Spinal cord (tissue), 10 donors: ENCODE data around the gene ZNF300. TPM values are rescaled to one million over a fixed set of nuclear protein-coding genes. Genes with fewer than 3 reads are reported as not detected.

Experiments
- DNase-seq, 6 donors: peaks; one replicate each; pipeline versions ENCODE4 v3.0.0 to v3.0.0-alpha.2; 2013 to 2015; ENCODE audit warnings: low spot score in 6 of 6, low read depth in 4 of 6
- H3K27ac ChIP-seq: one replicate; pipeline ENCODE4 v1.5.1; 2013; ENCODE audit warnings: low read depth, low read length, control low read depth
- H3K27me3 ChIP-seq: one replicate; pipeline ENCODE4 v1.6.1; 2013; ENCODE audit warnings: low read length; ENCODE audit not compliant: control insufficient read depth, insufficient read depth
- H3K36me3 ChIP-seq: one replicate; pipeline ENCODE4 v1.6.1; 2013; ENCODE audit warnings: low read length; ENCODE audit not compliant: control insufficient read depth, insufficient read depth
- H3K4me1 ChIP-seq: one replicate; pipeline ENCODE4 v1.6.1; 2013; ENCODE audit warnings: low read length; ENCODE audit not compliant: control insufficient read depth, insufficient read depth
- H3K4me3 ChIP-seq: one replicate; pipeline ENCODE4 v1.5.1; 2013; ENCODE audit warnings: low read depth, low read length, control low read depth
- H3K9me3 ChIP-seq: one replicate; pipeline ENCODE4 v1.6.1; 2013; ENCODE audit warnings: low read length; ENCODE audit not compliant: control insufficient read depth, insufficient read depth
- WGBS: methylation state at CpG from one replicate; pipeline ENCODE4 v1.1.5; 2013; ENCODE audit warnings: missing lambda C conversion rate; ENCODE audit not compliant: insufficient coverage; 5-methylcytosine and 5-hydroxymethylcytosine counted together
- long read RNA-seq, 4 donors: transcript quantifications; one replicate each; lab custom pipeline, GENCODE V29; 2026
- polyA plus RNA-seq, 2 donors: library from polyadenylated mRNA; unstranded; fragments of 120-200 nt; gene quantifications; one replicate each; pipeline ENCODE4 v1.2.1, GENCODE V29; 2013; ENCODE audit not compliant: insufficient read length in 2 of 2
- total RNA-seq, 2 donors: library from RNA; depleted of rRNA in 1 of 2; stranded (reverse); fragments of 120-200 nt in 1 of 2; fragments of >200 nt in 1 of 2; gene quantifications; one replicate each; pipeline versions ENCODE4 v1.2.3 to v1.2.4, GENCODE V29; 2013 to 2014
- donor health status: healthy.

ZNF300 gene
- total RNA-seq (10 to 100 TPM; 23.2 to 24.1 TPM), polyA plus RNA-seq (10 to 100 TPM; 27.0 to 36.0 TPM)
- long read RNA-seq, donor 1, full-length matches to known transcripts = 2 of 2 reads
- long read RNA-seq, donor 1, partial matches to known transcripts = 0 of 2 reads
- long read RNA-seq, donor 1, other reads (novel, unspliced or antisense) = 0 of 2 reads
- long read RNA-seq, donor 2, full-length matches to known transcripts = 2 of 2 reads
- long read RNA-seq, donor 2, partial matches to known transcripts = 0 of 2 reads
- long read RNA-seq, donor 2, other reads (novel, unspliced or antisense) = 0 of 2 reads
- long read RNA-seq, donor 3 = 0 reads
- long read RNA-seq, donor 4, full-length matches to known transcripts = 5 of 21 reads
- long read RNA-seq, donor 4, partial matches to known transcripts = 16 of 21 reads
- long read RNA-seq, donor 4, other reads (novel, unspliced or antisense) = 0 of 21 reads

DNA sequence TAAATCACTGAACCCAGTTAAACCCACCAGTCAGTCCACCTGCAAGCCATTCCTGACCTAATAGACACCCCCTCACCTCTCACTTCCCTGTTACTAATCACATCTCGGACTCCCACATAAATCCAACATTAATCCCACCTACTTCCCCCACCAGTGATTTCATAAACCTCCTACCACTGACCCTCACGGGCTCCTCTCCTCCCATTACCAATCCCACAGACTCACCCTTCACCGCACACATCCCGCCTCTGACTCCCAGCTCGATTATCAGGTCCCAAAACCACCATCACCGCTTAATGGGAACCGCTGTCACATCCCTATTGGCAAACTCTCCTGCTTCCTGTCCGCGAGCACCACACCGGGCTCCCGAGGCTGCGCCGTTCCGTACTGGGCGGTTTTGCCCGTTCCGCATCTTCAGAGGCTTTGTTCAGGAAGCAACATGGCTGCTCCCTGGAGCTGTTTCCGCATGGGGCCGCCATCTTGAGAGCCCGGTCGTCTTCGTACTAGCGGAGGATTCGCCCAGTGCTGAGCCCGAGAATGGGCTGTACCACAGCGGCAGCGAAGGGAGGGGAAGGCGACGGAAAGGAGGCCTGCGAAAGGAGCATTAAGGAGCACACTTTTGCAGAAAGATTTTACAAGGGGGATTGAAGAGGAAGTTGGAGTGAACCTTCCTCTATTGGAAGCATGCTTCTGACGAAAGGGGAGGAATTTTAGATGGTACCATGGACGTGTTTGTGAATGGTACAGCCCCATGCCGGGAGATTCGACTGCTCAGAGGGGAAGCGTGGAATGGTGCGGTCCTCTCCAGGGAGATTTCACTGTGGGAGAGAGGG is at the start of gene ZNF300:
TSS of gene ZNF300 (minus strand) at position 502 of the 833 bp plus-strand sequence. CDS start 1,825 bp downstream, outside the sequence.
- peaks cover 2% of the 10 kb centered on the region for H3K36me3 ChIP-seq
- peaks cover 26% of the 10 kb centered on the region for H3K9me3 ChIP-seq
- no peaks in the 10 kb centered on the region for H3K27me3 ChIP-seq
- peak; percentile 92 to 99 (median 96) for DNase-seq
- H3K27ac ChIP-seq = peak within 1 kb of the TSS; percentile 92
- H3K4me1 ChIP-seq = no peaks in the 10 kb centered on the region
- under 1% methylated on average over 36 of the region's 36 CpGs for WGBS
- H3K4me3 ChIP-seq = peak within 1 kb of the TSS; percentile 85

DNA sequence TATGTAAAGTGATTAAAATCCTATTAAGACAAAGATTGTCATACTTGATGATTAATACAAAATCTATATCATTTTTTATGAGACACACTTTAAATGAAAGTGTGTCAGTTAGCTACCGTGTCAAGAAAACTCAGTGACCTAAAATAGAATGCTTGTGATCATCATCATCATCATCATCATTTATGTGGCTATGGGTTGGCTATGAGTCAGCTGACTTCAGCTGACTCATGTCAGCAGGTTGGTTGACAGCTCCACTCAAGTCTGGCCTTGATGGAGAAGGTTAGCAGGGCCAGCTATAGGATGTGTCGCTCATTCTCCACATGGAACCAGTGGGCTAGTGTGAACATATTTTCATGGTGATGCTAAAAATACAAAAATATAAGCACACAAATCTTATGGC is 43.8 kb upstream of the ZNF300 start:
- H3K9me3 ChIP-seq = peaks cover 24% of the 10 kb centered on the region
- no CpG with 5 or more reads among the region's 2 CpGs for WGBS
- H3K4me3 ChIP-seq = no peak overlapping the region
- H3K36me3 ChIP-seq = no peaks in the 10 kb centered on the region
- H3K4me1 ChIP-seq = no peaks in the 10 kb centered on the region
- no peaks in the 10 kb centered on the region for H3K27me3 ChIP-seq
- no peak for DNase-seq
- no peak overlapping the region for H3K27ac ChIP-seq

- peak overlapping the region; percentile 79 for H3K27ac ChIP-seq
- 3% methylated on average over 32 of the region's 34 CpGs for WGBS
- no peaks in the 10 kb centered on the region for H3K27me3 ChIP-seq
- H3K9me3 ChIP-seq = peaks cover 27% of the 10 kb centered on the region
- peaks cover 5% of the 10 kb centered on the region for H3K36me3 ChIP-seq
- peak overlapping the region; percentile 75 for H3K4me3 ChIP-seq
- no peaks in the 10 kb centered on the region for H3K4me1 ChIP-seq
- DNase-seq = peak; percentile 87 to 98 (median 94)
Measured at GRCh38 chr5:150946351-150946905, 41.6 kb upstream of the ZNF300 start.

GRCh38 chr5:150945947-150946346 is 41.2 kb upstream of the ZNF300 start:
- H3K4me1 ChIP-seq = no peaks in the 10 kb centered on the region
- H3K27me3 ChIP-seq = no peaks in the 10 kb centered on the region
- peaks cover 9% of the 10 kb centered on the region for H3K36me3 ChIP-seq
- WGBS = 27% methylated on average over 5 of the region's 5 CpGs
- peak overlapping the region; percentile 79 for H3K27ac ChIP-seq
- peak overlapping the region; percentile 75 for H3K4me3 ChIP-seq
- peak in 1 of 6 donors; percentile 33 for DNase-seq
- H3K9me3 ChIP-seq = peaks cover 24% of the 10 kb centered on the region

DNA sequence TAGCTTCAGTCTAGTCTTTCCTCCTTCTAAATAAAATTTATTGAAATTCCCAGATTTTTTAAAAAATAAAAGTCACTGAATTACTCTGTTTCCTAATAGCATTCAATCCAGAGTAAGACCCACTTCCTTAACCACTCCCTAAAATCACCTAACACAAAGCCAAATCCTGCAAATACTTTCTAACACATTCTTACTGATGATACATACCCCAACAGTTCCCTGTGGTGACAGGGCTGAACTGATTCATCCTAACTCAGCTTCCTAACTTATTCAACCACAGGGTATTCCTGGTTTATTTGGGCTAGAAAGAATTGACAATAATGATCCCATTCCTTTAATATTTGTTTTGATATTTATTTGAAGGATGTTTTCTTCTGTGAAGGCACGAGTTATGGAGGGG is 40.7 kb upstream of the ZNF300 start:
- no peaks in the 10 kb centered on the region for H3K4me1 ChIP-seq
- DNase-seq = no peak
- H3K27me3 ChIP-seq = no peaks in the 10 kb centered on the region
- peak overlapping the region; percentile 75 for H3K4me3 ChIP-seq
- WGBS = no CpG with 5 or more reads among the region's 1 CpG
- H3K27ac ChIP-seq = no peak overlapping the region
- H3K36me3 ChIP-seq = peaks cover 13% of the 10 kb centered on the region
- H3K9me3 ChIP-seq = peaks cover 24% of the 10 kb centered on the region

DNA sequence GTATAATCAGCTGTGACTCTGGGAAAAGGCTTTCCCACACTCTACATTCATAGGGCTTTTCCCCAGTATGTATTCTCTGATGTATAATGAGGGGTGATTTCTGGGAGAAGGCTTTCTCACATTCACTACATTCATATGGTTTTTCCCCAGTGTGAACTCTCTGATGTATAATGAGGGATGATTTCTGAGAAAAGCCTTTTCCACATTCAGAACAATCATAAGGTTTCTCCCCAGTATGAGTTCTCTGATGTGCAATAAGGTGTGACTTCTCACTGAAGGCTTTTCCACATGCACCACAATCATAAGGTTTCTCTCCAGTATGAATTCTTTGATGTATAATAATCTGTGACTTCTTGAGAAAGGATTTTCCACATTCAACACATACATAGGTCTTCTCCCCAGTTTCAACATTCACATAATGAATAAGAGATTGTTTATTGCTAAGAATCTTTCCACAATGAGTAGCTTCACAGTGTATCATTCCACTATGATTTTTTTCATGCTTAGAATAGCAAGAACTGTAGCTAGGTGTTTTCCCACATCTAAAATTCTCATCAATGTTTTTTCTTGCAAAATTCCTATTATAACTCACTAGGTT is 26.7 kb upstream of the ZNF300 start:
- Histone ChIP-seq H3K27me3 (no peaks in the 10 kb centered on the region), H3K4me1 (no peaks in the 10 kb centered on the region), H3K9me3 (peaks cover 56% of the 10 kb centered on the region), H3K27ac (no peak overlapping the region), H3K36me3 (peaks cover 2% of the 10 kb centered on the region), H3K4me3 (no peak overlapping the region)
- no peak for DNase-seq

GRCh38 chr5:150918613-150919012 is 13.8 kb upstream of the ZNF300 start:
- 72% methylated on average over 2 of the region's 2 CpGs for WGBS
- no peaks in the 10 kb centered on the region for H3K4me1 ChIP-seq
- H3K36me3 ChIP-seq = no peaks in the 10 kb centered on the region
- H3K4me3 ChIP-seq = no peak overlapping the region
- H3K27me3 ChIP-seq = no peaks in the 10 kb centered on the region
- peaks cover 17% of the 10 kb centered on the region for H3K9me3 ChIP-seq
- H3K27ac ChIP-seq = no peak overlapping the region
- no peak for DNase-seq

GRCh38 chr5:150912312-150912814 is 7.6 kb upstream of the ZNF300 start:
- no CpG with 5 or more reads among the region's 2 CpGs for WGBS
- H3K4me3 ChIP-seq = no peak overlapping the region
- H3K4me1 ChIP-seq = no peaks in the 10 kb centered on the region
- H3K36me3 ChIP-seq = no peaks in the 10 kb centered on the region
- peaks cover 8% of the 10 kb centered on the region for H3K9me3 ChIP-seq
- no peak overlapping the region for H3K27ac ChIP-seq
- DNase-seq = no peak
- H3K27me3 ChIP-seq = no peaks in the 10 kb centered on the region

- WGBS = 0% methylated on average over 3 of the region's 4 CpGs
- Histone ChIP-seq H3K27ac (peak overlapping the region; percentile 92), H3K4me1 (no peaks in the 10 kb centered on the region), H3K4me3 (peak overlapping the region; percentile 85), H3K36me3 (peaks cover 2% of the 10 kb centered on the region), H3K9me3 (peaks cover 22% of the 10 kb centered on the region), H3K27me3 (no peaks in the 10 kb centered on the region)
- DNase-seq = no peak
Measured at GRCh38 chr5:150905312-150905683, 518 bp upstream of the ZNF300 start.
